ENCODE results near the gene PCP4. TPM values are rescaled to one million over a fixed set of nuclear protein-coding genes. Genes with fewer than 3 reads are reported as not detected.
A peak's percentile ranks its signal among the peaks of the same experiment; 100 is the strongest.

PCP4 gene
- total RNA-seq, 1 donor from 2014 or later = not detected

DNA sequence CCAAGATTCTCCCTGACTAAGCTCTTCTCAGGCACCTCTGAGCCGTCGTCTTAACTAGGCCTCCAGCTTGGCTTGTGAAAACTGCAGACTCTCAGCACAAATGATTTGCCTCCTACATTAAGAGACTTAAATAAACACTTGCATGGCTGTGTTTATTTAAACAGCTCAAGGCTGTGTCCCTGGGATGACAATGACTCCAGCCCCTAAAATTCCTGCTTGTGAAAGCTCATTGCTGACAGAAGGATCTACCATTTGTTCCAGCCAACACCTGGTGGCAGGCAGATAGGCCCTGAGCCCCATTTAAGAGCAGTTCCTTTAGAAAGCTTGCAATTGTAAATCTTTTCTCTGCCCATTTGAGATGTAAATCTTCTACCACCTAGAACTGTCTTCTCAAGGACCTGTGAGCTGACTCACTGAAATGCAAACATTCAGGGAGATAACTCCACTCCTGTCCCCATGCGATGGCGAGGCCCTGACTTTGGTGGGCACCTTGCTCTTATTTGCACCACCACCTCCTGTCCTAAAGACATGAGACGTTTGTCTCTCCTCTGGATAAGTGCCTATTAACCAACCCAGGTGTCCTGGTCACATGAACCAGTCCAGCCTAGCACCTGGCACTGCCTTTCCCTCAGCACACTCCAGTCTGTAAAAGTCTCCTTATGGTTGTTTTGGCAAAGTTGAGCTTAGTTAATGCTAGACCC, 15.1 kb upstream of the PCP4 start:
- H3K4me3 ChIP-seq = no peak overlapping the region
- Mint-ChIP-seq H3K4me3 (no peak overlapping the region), H3K27ac (no peak overlapping the region), H3K27me3 (ENCODE audit: insufficient read depth, low read depth) (peaks cover 9% of the 10 kb centered on the region), H3K36me3 (no peaks in the 10 kb centered on the region), H3K4me1 (peaks cover 31% of the 10 kb centered on the region), H3K9me3 (peaks cover 15% of the 10 kb centered on the region)
- no peaks in the 10 kb centered on the region for H3K27me3 ChIP-seq
- no peaks in the 10 kb centered on the region for H3K36me3 ChIP-seq
- H3F3A ChIP-seq (ENCODE audit: low read depth) = no peaks in the 10 kb centered on the region
- no peak overlapping the region for H3K9ac ChIP-seq
- H3K4me1 ChIP-seq = no peaks in the 10 kb centered on the region
- no peak for TF ChIP-seq EZH2 (IDR thresholded peaks at IDR 0.05)
- TF ChIP-seq EZH2phosphoT487 (IDR thresholded peaks at IDR 0.05) = no peak
- TF ChIP-seq, protein P1, sequence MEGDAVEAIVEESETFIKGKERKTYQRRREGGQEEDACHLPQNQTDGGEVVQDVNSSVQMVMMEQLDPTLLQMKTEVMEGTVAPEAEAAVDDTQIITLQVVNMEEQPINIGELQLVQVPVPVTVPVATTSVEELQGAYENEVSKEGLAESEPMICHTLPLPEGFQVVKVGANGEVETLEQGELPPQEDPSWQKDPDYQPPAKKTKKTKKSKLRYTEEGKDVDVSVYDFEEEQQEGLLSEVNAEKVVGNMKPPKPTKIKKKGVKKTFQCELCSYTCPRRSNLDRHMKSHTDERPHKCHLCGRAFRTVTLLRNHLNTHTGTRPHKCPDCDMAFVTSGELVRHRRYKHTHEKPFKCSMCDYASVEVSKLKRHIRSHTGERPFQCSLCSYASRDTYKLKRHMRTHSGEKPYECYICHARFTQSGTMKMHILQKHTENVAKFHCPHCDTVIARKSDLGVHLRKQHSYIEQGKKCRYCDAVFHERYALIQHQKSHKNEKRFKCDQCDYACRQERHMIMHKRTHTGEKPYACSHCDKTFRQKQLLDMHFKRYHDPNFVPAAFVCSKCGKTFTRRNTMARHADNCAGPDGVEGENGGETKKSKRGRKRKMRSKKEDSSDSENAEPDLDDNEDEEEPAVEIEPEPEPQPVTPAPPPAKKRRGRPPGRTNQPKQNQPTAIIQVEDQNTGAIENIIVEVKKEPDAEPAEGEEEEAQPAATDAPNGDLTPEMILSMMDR (IDR thresholded peaks at IDR 0.05) = no peak
- no peak overlapping the region for H3K27ac ChIP-seq
- no peaks in the 10 kb centered on the region for H3K79me2 ChIP-seq (ENCODE audit: low read depth)
- no peak overlapping the region for H2AFZ ChIP-seq (replicated peaks)
- DNase-seq (ENCODE audit: low spot score) = no peak
- H4K20me1 ChIP-seq (ENCODE audit: low read depth) = no peaks in the 10 kb centered on the region
- no peak overlapping the region for H3K4me2 ChIP-seq
- H3K9me3 ChIP-seq (ENCODE audit: low read depth) = no peaks in the 10 kb centered on the region

DNA sequence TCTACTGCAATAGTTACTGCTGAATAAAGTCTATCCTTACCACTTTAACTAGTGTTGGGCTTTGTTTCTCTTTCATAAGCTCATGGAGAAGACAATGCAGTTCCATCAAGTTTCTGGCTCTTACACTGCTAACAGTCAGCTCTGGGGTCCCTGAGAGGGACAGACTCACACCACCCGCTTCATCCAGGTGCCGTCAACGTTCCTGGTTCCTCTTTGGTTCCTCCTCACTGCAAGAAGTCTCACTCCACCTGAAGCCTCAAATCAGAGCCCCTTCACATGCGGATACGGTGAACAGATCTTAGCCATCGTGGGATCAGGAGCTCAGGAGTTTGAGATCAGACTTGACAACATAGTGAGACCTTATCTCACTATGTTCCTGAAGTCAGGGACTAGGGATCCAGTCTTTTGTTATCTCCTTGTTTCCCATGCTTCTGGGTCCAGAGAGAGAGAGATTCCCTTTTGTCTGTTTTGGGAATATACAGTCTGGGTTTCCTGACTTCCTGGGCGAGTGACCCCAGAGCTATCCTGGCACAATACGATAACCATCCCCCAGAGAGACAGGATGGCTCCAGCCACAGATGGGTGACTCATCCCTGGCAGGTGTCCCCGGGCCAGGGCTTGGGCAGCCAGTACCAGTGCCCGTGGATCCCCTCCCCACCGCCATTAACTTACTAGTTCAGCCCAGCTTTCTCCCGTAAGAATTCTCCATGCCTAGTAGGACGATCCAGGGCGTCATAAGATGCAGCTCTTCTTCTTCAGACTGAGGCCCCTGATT, 14.3 kb upstream of the PCP4 start:
- TF ChIP-seq, protein P1 (IDR thresholded peaks at IDR 0.05) = no peak
- no peak for TF ChIP-seq EZH2 (IDR thresholded peaks at IDR 0.05)
- no peak for TF ChIP-seq EZH2phosphoT487 (IDR thresholded peaks at IDR 0.05)
- no peaks in the 10 kb centered on the region for H3K27me3 ChIP-seq
- no peak overlapping the region for H3K27ac ChIP-seq
- H3K9me3 Mint-ChIP-seq = peaks cover 10% of the 10 kb centered on the region
- no peaks in the 10 kb centered on the region for H3K4me1 ChIP-seq
- no peak overlapping the region for H3K9ac ChIP-seq
- peaks cover 24% of the 10 kb centered on the region for H3K4me1 Mint-ChIP-seq
- H3K4me3 Mint-ChIP-seq = no peak overlapping the region
- no peaks in the 10 kb centered on the region for H4K20me1 ChIP-seq (ENCODE audit: low read depth)
- no peaks in the 10 kb centered on the region for H3K36me3 ChIP-seq
- no peak overlapping the region for H3K4me2 ChIP-seq
- DNase-seq (ENCODE audit: low spot score) = no peak
- no peaks in the 10 kb centered on the region for H3K36me3 Mint-ChIP-seq
- no peaks in the 10 kb centered on the region for H3K9me3 ChIP-seq (ENCODE audit: low read depth)
- no peaks in the 10 kb centered on the region for H3F3A ChIP-seq (ENCODE audit: low read depth)
- no peak overlapping the region for H2AFZ ChIP-seq (replicated peaks)
- no peaks in the 10 kb centered on the region for H3K79me2 ChIP-seq (ENCODE audit: low read depth)
- peaks cover 9% of the 10 kb centered on the region for H3K27me3 Mint-ChIP-seq (ENCODE audit: insufficient read depth, low read depth)
- no peak overlapping the region for H3K27ac Mint-ChIP-seq
- no peak overlapping the region for H3K4me3 ChIP-seq

- peaks cover 10% of the 10 kb centered on the region for H3K9me3 Mint-ChIP-seq
- no peaks in the 10 kb centered on the region for H3K4me1 ChIP-seq
- no peaks in the 10 kb centered on the region for H3K9me3 ChIP-seq (ENCODE audit: low read depth)
- no peak overlapping the region for H3K4me2 ChIP-seq
- TF ChIP-seq EZH2phosphoT487 (IDR thresholded peaks at IDR 0.05) = no peak
- no peak for TF ChIP-seq EZH2 (IDR thresholded peaks at IDR 0.05)
- TF ChIP-seq, protein P1 (IDR thresholded peaks at IDR 0.05) = peak; percentile 20
- no peak overlapping the region for H2AFZ ChIP-seq (replicated peaks)
- H3K27ac ChIP-seq = no peak overlapping the region
- no peak overlapping the region for H3K27ac Mint-ChIP-seq
- H3K4me3 Mint-ChIP-seq = no peak overlapping the region
- H3K9ac ChIP-seq = no peak overlapping the region
- H3K27me3 Mint-ChIP-seq (ENCODE audit: insufficient read depth, low read depth) = peaks cover 5% of the 10 kb centered on the region
- H3K4me1 Mint-ChIP-seq = peaks cover 16% of the 10 kb centered on the region
- no peaks in the 10 kb centered on the region for H3K36me3 ChIP-seq
- no peak overlapping the region for H3K4me3 ChIP-seq
- DNase-seq (ENCODE audit: low spot score) = no peak
- no peaks in the 10 kb centered on the region for H3F3A ChIP-seq (ENCODE audit: low read depth)
- no peaks in the 10 kb centered on the region for H4K20me1 ChIP-seq (ENCODE audit: low read depth)
- no peaks in the 10 kb centered on the region for H3K79me2 ChIP-seq (ENCODE audit: low read depth)
- H3K27me3 ChIP-seq = no peaks in the 10 kb centered on the region
- no peaks in the 10 kb centered on the region for H3K36me3 Mint-ChIP-seq
Measured at GRCh38 chr21:39854572-39854971, 12.7 kb upstream of the PCP4 start.
